HG02642 (cell line): ENCODE results near the gene POMP.
A peak's percentile ranks its signal among the peaks of the same experiment; 100 is the strongest.

Source experiments
- ATAC-seq: cut with Tn5 transposase; IDR thresholded peaks from one replicate; pipeline ENCODE4 v1.9.1; 2021; ENCODE audit warnings: mild to moderate bottlenecking; ENCODE audit not compliant: unreplicated experiment, poor library complexity

The POMP gene

GRCh38 chr13:28658796-28659620, at the start of gene POMP:
POMP (plus strand) TSS chr13:28659130; CDS start chr13:28659185, 55 bp downstream.
- ATAC-seq = peak; percentile 92

GRCh38 chr13:28609381-28609780, 49.5 kb upstream of the POMP start:
- ATAC-seq = no peak

DNA sequence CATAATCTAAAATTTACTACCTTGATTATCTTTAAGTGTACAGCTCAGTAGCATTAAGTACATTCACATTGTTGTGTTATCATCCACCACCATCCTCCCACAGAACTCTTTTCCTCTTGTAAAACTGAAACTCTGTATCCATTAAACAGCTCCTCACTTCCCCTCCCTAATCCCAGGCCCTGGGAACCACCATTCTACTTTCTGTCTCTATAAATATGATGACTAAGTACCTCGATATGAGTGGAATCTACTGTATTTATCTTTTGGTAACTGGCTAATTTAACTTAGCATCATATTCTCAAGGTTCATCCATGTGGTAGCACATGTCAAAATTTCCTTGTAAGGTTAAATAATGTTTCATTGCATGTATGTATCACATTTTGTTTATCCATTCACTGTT, 49.0 kb upstream of the POMP start:
- no peak for ATAC-seq

- ATAC-seq = no peak
These were observed 47.9 kb upstream of the POMP start for GRCh38 chr13:28610996-28611395.

DNA sequence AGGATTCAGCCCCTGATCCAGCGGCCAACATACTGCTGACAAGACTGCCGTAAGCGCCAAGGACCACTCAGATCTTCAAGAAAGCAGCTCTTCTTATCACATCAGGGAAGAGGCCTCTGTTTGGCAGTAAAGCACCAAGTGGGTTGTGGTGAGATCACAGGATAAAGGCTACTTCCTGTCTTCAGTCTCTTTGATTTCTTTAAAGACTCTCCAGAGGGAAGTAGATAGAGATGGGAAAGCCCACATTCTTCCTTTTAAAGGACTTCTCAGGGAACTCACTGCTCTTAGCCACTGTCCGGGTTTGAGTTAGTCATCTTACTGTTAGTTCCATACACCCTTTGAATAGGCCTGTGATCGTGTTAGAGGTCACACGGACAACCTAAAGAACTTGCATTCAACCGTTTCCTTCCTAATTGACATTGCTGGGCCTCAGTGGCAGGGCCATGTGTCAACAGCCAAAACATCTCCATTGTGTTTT, 47.2 kb upstream of the POMP start:
- no peak for ATAC-seq

- no peak for ATAC-seq
These were observed 45.4 kb upstream of the POMP start for GRCh38 chr13:28613562-28613961.

- ATAC-seq = no peak
These were observed 42.9 kb upstream of the POMP start for GRCh38 chr13:28615916-28616446.

DNA sequence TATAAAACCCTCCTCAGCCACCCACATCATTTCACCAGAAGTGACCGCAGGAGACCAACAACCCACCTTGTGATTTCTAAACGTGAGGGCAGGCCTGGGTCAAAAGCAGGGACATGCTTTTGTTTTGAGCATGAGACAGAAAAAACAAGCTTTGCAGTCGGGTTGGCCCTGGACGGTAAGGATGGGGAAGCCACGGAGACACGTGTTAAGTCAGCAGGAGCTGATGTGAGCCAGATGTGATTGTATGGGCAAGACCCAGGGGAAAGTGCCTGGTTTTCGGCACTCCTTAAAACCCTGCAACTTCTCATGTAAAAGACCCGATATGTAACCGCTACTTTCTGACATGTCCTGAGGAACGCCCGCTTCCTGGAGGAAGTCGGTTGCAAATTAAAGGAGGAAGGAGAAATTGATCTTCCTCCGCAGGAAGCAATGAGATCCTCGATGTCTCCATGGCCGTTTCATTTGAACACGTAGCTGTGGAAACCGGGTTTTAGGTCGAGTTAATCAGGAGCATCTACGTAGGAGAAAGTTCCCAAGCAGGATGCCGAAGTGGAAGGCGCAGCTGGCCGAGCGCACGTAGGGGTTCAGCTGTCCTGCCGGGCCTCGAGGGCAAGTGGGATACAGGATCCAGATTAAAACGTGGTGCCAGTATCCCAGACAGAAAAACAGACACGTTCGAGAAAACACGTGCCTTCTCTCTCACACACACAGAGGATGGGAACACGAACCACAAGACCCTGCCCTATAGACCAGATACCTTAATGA, 40.5 kb upstream of the POMP start:
- ATAC-seq = no peak

- ATAC-seq = no peak
These were observed 38.7 kb upstream of the POMP start for GRCh38 chr13:28620011-28620830.

DNA sequence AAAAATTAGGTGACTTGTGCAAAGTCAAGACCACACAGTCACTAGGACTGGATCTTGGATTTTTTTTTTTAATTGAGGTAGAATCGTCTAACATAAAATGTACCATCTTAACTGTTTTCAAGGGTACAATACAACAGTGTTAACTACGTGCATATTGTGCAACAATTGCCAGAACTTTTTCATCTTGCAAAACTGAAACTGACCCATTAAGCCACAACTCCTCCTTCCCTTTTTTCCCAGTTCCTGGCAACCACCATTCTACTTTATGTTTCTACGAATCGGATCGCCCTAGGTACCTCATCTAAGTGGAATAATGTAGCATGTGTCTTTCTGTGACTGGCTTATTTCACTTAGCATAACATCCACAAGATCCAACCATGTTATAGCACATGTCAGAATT, 37.5 kb upstream of the POMP start:
- ATAC-seq = no peak

- no peak for ATAC-seq
These were observed 36.6 kb upstream of the POMP start for GRCh38 chr13:28622286-28622685.

- ATAC-seq = no peak
These were observed 34.9 kb upstream of the POMP start for GRCh38 chr13:28623782-28624706.

GRCh38 chr13:28624707-28625432, 34.1 kb upstream of the POMP start:
- ATAC-seq = no peak

GRCh38 chr13:28626266-28626665, 32.7 kb upstream of the POMP start:
- no peak for ATAC-seq

DNA sequence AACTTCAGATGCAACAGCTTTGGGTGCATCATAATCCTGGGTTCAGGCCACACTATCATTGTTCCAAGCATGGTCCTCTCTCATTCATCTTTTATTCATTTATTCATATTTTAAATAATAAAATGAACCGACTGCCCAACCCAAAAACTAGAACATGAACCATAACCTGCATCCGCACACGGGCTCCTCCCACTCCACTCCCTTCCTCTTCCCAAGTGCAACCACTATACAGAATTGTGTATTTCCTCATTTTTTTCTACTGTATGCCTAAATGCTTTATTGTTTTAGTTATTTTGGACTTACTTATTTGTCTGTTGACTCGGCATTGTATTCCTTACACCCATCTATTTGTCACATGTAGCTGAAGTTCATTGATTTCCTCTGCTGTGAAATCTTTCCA, 30.7 kb upstream of the POMP start:
- no peak for ATAC-seq

DNA sequence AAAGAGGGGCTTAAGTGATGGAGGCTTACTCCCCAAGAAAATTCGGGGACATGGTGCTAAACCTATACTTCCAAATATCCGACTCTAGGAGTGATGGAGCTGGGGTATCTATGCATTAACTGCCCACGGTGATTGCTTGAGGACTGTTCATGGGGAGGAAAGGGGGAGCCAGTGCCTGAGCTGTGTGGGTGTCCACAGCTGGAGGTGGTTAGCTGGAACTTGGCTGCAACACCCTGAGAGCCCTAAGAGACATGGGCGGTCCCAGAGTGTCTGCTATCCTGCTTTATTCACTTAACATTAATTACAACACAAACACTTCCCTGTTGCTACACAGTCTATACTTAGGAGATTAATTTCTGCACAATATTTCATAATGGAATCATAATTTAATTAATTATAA, 28.1 kb upstream of the POMP start:
- no peak for ATAC-seq

DNA sequence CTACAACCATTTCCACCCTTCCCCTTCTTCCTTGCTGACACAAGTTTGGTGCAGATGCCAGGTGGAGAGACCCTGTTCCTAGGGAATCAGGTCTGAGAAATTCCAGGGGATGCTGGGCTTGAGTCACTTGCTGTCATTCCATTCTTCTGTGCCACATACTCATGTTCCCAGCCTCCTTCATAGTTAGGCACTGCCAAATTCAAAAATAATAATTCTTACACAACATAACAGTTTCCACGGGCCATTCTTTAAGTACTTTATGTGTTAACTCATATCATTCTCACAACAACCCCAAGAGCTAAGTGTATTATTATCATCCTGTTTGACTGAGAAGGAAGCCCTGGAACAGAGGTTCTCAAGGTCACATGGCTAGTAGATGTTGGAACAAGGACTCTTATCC, 27.1 kb upstream of the POMP start:
- ATAC-seq = no peak

DNA sequence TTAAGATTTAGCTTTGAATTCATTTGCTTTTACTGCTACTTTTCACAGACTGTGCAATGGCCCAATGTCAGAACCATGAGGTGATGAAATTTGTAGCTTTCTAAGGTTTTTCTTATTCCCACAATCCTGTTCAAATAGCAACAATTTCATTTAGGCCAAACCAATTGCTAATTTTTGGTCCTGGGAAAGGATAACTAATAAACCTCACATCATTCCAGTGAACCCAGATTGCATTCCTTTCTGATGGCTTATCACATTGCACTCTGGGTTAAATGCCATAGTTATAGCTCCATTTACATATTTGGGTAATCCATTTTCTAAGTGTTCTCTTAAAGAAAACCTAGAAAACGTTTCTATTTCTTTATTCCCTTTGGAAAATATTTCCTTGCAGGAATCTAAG, 22.9 kb upstream of the POMP start:
- ATAC-seq = no peak
